OCI-LY7 (cell line): ENCODE results near the gene ST6GALNAC6. TPM values are rescaled to one million over a fixed set of nuclear protein-coding genes. Genes with fewer than 3 reads are reported as not detected.

ENCODE experiments used
- BruUV-seq: library from RNA; stranded (reverse); fragments of 400-500 nt; replicated peaks from 2 replicates; lab custom pipeline; 2021; lab: Mats Ljungman, UMichigan
- CTCF ChIA-PET: fragments of 300-600 bp; sonication (Branson Sonifier 250); formaldehyde crosslinking; loops from one replicate; lab custom pipeline; 2022; ENCODE audit warnings: antibody characterized with exemption; ENCODE audit not compliant: unreplicated experiment; lab: Charles Lee
- POLR2A ChIA-PET: fragments of 300-600 bp; sonication (Branson Sonifier 250); formaldehyde crosslinking; loops from one replicate; lab custom pipeline; 2022; ENCODE audit warnings: antibody characterized with exemption; lab: Charles Lee
- DNase-seq: peaks from one replicate; pipeline ENCODE4 v3.0.0-alpha.2; 2015; ENCODE audit warnings: low spot score
- H2AFZ ChIP-seq: fragments of 200-600 bp; sonication (generic), shearing (Covaris generic); 2 replicates; pipeline ENCODE4 v1.6.1; 2014; ENCODE audit warnings: mild to moderate bottlenecking, antibody characterized with exemption, low read length, moderate library complexity
- H3K27ac ChIP-seq: fragments of 200-600 bp; sonication (generic); 2 replicates; pipeline ENCODE4 v1.5.1; 2014; ENCODE audit warnings: mixed run types, low read depth, mild to moderate bottlenecking, moderate library complexity, low read length, inconsistent platforms; ENCODE audit not compliant: poor library complexity, severe bottlenecking
- H3K36me3 ChIP-seq: fragments of 200-600 bp; sonication (generic); 2 replicates; pipeline ENCODE4 v1.6.1; 2014; ENCODE audit warnings: mild to moderate bottlenecking, antibody characterized with exemption, low read length, moderate library complexity, mixed read lengths; ENCODE audit not compliant: insufficient read depth
- H3K4me1 ChIP-seq: fragments of 200-600 bp; sonication (generic); 2 replicates; pipeline ENCODE4 v1.5.1; 2014; ENCODE audit warnings: mild to moderate bottlenecking, low read length; ENCODE audit not compliant: insufficient read depth, poor library complexity, severe bottlenecking
- H3K4me2 ChIP-seq: fragments of 200-600 bp; sonication (generic); 2 replicates; pipeline ENCODE4 v1.6.1; 2014; ENCODE audit warnings: mild to moderate bottlenecking, low read length
- H3K4me3 ChIP-seq: fragments of 200-600 bp; sonication (generic); 2 replicates; pipeline ENCODE4 v1.5.1; 2014; ENCODE audit warnings: mild to moderate bottlenecking, low read depth, low read length; ENCODE audit not compliant: poor library complexity, severe bottlenecking
- H3K79me2 ChIP-seq: fragments of 200-600 bp; sonication (generic); 2 replicates; pipeline ENCODE4 v1.6.1; 2016; ENCODE audit warnings: low read depth, mild to moderate bottlenecking, low read length, moderate library complexity, mixed read lengths; ENCODE audit not compliant: insufficient read depth
- H3K9me2 ChIP-seq: fragments of 200-600 bp; sonication (generic); 2 replicates; pipeline ENCODE4 v1.6.1; 2016; ENCODE audit warnings: mild to moderate bottlenecking, low read length, mixed read lengths; ENCODE audit not compliant: insufficient read depth
- H3K9me3 ChIP-seq: fragments of 200-600 bp; sonication (generic); 2 replicates; pipeline ENCODE4 v1.6.1; 2014; ENCODE audit warnings: mild to moderate bottlenecking, mixed run types, low read length, mixed read lengths
- H4K20me1 ChIP-seq: fragments of 200-600 bp; sonication (generic); 2 replicates; pipeline ENCODE4 v1.6.1; 2014; ENCODE audit warnings: mild to moderate bottlenecking, antibody characterized with exemption, low read length, moderate library complexity, mixed read lengths; ENCODE audit not compliant: insufficient read depth
- EZH2phosphoT487 ChIP-seq: fragments of 200-600 bp; sonication (generic); IDR thresholded peaks from 2 replicates; pipeline ENCODE4 v1.6.1; 2018; ENCODE audit warnings: low read depth, borderline replicate concordance, mild to moderate bottlenecking, mixed run types, antibody characterized with exemption, low read length, moderate library complexity, mixed read lengths
- intact Hi-C: fragments of 100-400 bp; cut with micrococcal nuclease; formaldehyde crosslinking; loops from one replicate; pipeline ENCODE4 v1.10.0; 2022; ENCODE audit not compliant: unreplicated experiment
- total RNA-seq, 2 experiments: library from RNA; depleted of rRNA in 1 of 2; stranded (reverse); fragments of >200 nt in 1 of 2; shearing (Covaris generic) in 1 of 2; gene quantifications; 2 replicates each; pipeline ENCODE4 v1.2.3, GENCODE V29; 2014 to 2022
- TF ChIP-seq, protein P1 (sequence below): fragments of 200-600 bp; sonication (generic); conservative IDR thresholded peaks from 2 replicates; pipeline ENCODE4 v1.5.1; 2014; ENCODE audit warnings: mild to moderate bottlenecking, antibody characterized with exemption, low read length, moderate library complexity, mixed read lengths

The ST6GALNAC6 gene
- total RNA-seq, 2 experiments from 2014 or later, result 43.7 to 51.3 TPM

DNA sequence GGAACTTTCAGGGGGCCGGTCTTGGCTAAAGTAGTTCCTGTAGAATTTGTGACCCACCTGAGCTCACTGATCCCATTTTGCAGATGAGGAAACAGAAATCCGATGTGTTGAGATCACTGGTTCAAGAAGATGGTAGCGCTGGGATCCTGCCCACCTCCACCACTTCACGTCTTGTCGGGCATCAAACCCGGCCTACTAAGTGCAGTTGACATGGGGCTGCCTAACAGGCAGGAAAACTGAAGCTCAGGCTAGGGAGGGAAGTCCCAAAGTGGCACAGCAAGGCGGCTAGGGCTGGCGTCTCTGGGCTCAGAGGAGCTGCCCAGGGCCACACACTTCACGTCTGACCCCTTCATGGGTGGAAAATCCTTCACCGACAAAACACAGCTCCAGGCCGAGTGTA lies 44.4 kb downstream of the ST6GALNAC6 start:
- H3K27ac ChIP-seq, result no peak overlapping the region
- H3K79me2 ChIP-seq, result no peaks in the 10 kb centered on the region
- no peak overlapping the region for H3K4me2 ChIP-seq
- H4K20me1 ChIP-seq, result no peaks in the 10 kb centered on the region
- H3K9me3 ChIP-seq, result 0 out of 2 replicates have a peak, but pooled peaks cover under 1% of the 10 kb centered on the region
- no peak overlapping the region for H2AFZ ChIP-seq
- no peaks in the 10 kb centered on the region for H3K4me1 ChIP-seq
- intact Hi-C loops, result no loop called here
- no peaks in the 10 kb centered on the region for H3K36me3 ChIP-seq
- no peak for DNase-seq
- TF ChIP-seq, protein P1, sequence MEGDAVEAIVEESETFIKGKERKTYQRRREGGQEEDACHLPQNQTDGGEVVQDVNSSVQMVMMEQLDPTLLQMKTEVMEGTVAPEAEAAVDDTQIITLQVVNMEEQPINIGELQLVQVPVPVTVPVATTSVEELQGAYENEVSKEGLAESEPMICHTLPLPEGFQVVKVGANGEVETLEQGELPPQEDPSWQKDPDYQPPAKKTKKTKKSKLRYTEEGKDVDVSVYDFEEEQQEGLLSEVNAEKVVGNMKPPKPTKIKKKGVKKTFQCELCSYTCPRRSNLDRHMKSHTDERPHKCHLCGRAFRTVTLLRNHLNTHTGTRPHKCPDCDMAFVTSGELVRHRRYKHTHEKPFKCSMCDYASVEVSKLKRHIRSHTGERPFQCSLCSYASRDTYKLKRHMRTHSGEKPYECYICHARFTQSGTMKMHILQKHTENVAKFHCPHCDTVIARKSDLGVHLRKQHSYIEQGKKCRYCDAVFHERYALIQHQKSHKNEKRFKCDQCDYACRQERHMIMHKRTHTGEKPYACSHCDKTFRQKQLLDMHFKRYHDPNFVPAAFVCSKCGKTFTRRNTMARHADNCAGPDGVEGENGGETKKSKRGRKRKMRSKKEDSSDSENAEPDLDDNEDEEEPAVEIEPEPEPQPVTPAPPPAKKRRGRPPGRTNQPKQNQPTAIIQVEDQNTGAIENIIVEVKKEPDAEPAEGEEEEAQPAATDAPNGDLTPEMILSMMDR, result no peak
- no peak for TF ChIP-seq EZH2phosphoT487
- BruUV-seq, result no TSS peak
- H3K4me3 ChIP-seq, result no peak overlapping the region
- H3K9me2 ChIP-seq, result no peaks in the 10 kb centered on the region
- POLR2A ChIA-PET, result interaction anchor here (0.7 to 1.1 kb wide), 2 partner anchors 8 to 21 kb away, joined by 3 to 8 read pairs; no protein-coding TSS in a partner anchor
- CTCF ChIA-PET, result no interaction called here

DNA sequence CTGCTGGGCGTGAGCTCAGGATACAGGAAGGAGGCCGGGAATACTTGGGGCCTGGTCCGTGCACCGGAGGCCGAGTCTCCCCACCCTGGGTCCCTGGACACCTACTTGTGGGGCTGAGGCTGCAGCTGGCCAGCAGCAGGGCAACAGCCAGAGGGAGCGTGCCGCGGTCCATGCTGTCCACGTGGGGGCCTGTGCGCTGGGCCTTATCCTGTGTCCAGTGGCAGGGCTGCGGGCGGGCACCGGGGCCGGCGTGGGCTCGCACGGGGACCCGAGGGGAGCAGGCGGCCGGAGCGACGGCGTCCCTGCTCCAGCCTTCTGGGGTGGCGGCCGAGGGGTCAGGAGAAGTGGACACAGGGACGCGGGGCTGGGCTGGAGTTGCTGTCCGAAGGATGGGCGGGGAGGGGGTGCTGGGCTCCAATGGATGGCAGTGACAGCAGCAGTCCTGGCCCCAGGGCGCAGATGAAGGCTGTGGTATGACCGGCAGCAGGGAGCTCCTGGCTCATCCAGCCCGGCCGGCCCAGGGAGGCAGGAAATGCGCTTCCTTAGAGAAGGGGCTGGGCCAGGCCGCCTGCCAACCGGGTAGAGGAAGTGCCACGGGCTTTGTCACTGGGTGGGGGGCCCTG lies 45.1 kb downstream of the ST6GALNAC6 start, which contains the start of gene ENG:
Gene ENG, minus strand, starts transcription at position 475 of the 623 bp plus-strand sequence. Its CDS starts 303 bp downstream, at position 172.
- Histone ChIP-seq H3K79me2 (no peaks in the 10 kb centered on the region), H3K4me1 (no peaks in the 10 kb centered on the region), H3K4me3 (no peak within 1 kb of the TSS), H3K9me2 (no peaks in the 10 kb centered on the region), H3K4me2 (no peak within 1 kb of the TSS), H3K27ac (no peak within 1 kb of the TSS), H4K20me1 (no peaks in the 10 kb centered on the region), H3K36me3 (no peaks in the 10 kb centered on the region), H3K9me3 (peaks cover 7% of the 10 kb centered on the region; the same call in 1 of the 2 replicates), H2AFZ (no peak within 1 kb of the TSS)
- TF ChIP-seq, protein P1, result no peak
- no peak for TF ChIP-seq EZH2phosphoT487
- no TSS peak for BruUV-seq
- no peak for DNase-seq
- ChIA-PET CTCF (no interaction called here), POLR2A (interaction anchor here (0.6 to 1.1 kb wide), 3 partner anchors 9 to 21 kb away, joined by 3 to 8 read pairs (median 6); no protein-coding TSS in a partner anchor)
- intact Hi-C loops, result no loop called here
